SK-N-SH (cell line): ENCODE measurements around the gene GPR42.

ENCODE experiments used
- CTCF ChIP-seq: fragments of 200-600 bp; sonication (generic); IDR thresholded peaks from 2 replicates; pipeline ENCODE4 v1.6.1; 2017; ENCODE audit warnings: antibody characterized with exemption, mild to moderate bottlenecking, moderate library complexity
- EZH2phosphoT487 ChIP-seq: fragments of 200-600 bp; sonication (generic); IDR thresholded peaks from 2 replicates; pipeline ENCODE4 v1.6.1; 2017; ENCODE audit warnings: low read depth, mixed run types, mild to moderate bottlenecking, antibody characterized with exemption, moderate library complexity, borderline replicate concordance
- MXI1 ChIP-seq: IDR thresholded peaks from 2 replicates; pipeline ENCODE4 v1.6.1; 2012; ENCODE audit warnings: mild to moderate bottlenecking, low read depth, low read length, improper control_type of control experiment
- TAF1 ChIP-seq: IDR thresholded peaks from 2 replicates; pipeline ENCODE4 v1.6.1; 2012; ENCODE audit warnings: low read depth, mild to moderate bottlenecking, low read length, moderate library complexity, borderline replicate concordance
- TCF12 ChIP-seq: IDR thresholded peaks from 2 replicates; pipeline ENCODE4 v1.4.0; 2012
- USF1 ChIP-seq: IDR thresholded peaks from 2 replicates; pipeline ENCODE4 v1.4.0; 2012; ENCODE audit warnings: low read depth, borderline replicate concordance
- ZBTB33 ChIP-seq: IDR thresholded peaks from 2 replicates; pipeline ENCODE4 v1.4.0; 2012; ENCODE audit warnings: low read depth, borderline replicate concordance
- TF ChIP-seq, protein P1 (sequence below): IDR thresholded peaks from 2 replicates; pipeline ENCODE4 v1.6.1; 2012; ENCODE audit warnings: mild to moderate bottlenecking, low read depth, low read length, moderate library complexity

DNA sequence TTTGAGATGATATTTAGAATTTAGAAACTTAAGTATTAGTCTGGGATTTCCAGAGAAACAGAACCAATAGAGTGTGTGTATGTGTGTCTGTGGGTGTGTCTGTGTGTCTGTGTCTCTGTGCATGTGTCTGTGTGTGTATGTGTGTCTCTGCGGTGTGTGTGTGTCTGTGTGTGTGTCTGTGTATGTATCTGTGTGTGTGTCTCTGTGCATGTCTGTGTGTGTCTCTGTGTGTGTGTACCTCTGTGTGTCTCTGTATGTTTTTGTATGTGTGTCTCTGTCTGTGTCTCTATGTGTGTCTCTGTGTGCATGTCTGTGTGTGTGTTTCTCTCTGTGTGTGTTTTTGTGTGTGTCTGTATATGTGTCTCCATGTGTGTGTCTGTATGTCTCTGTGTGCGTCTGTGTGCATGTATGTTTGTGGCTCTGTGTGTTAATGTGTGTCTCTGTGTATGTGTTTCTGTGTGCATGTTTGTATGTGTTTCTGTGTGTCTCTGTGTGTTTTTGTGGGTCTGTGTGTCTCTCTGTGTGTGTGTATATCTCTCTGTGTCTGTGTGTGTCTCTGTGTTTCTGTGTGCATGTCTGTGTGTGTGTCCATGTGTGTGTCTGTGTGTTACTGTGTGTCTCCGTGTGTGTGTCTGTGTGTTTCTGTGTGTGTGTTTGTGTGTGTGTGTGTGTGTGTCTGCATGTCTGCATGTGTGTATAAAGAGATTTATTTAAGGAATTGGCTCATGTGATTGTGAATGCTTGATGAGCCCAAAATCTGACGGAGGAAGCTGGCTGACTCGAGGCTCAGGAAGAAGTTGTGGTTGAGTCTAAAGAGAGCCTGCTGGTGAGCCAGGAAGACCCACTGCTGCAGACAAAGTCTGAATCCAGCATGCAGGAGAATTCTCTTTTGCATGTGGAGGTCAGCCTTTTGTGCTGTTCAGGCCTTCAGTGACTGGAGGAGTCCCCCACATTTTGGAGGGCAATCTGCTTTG lies 22.2 kb downstream of the GPR42 start:
- TF ChIP-seq CTCF (no peak), ZBTB33 (no peak), EZH2phosphoT487 (no peak), TCF12 (no peak), USF1 (no peak), TAF1 (no peak), MXI1 (no peak)
- TF ChIP-seq, protein P1, sequence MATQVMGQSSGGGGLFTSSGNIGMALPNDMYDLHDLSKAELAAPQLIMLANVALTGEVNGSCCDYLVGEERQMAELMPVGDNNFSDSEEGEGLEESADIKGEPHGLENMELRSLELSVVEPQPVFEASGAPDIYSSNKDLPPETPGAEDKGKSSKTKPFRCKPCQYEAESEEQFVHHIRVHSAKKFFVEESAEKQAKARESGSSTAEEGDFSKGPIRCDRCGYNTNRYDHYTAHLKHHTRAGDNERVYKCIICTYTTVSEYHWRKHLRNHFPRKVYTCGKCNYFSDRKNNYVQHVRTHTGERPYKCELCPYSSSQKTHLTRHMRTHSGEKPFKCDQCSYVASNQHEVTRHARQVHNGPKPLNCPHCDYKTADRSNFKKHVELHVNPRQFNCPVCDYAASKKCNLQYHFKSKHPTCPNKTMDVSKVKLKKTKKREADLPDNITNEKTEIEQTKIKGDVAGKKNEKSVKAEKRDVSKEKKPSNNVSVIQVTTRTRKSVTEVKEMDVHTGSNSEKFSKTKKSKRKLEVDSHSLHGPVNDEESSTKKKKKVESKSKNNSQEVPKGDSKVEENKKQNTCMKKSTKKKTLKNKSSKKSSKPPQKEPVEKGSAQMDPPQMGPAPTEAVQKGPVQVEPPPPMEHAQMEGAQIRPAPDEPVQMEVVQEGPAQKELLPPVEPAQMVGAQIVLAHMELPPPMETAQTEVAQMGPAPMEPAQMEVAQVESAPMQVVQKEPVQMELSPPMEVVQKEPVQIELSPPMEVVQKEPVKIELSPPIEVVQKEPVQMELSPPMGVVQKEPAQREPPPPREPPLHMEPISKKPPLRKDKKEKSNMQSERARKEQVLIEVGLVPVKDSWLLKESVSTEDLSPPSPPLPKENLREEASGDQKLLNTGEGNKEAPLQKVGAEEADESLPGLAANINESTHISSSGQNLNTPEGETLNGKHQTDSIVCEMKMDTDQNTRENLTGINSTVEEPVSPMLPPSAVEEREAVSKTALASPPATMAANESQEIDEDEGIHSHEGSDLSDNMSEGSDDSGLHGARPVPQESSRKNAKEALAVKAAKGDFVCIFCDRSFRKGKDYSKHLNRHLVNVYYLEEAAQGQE: no peak
